Keratinocyte (primary cell): ENCODE data around the gene MLLT1. TPM values are rescaled to one million over a fixed set of nuclear protein-coding genes. Genes with fewer than 3 reads are reported as not detected.

Experiments
- DNase-seq: peaks from one replicate; pipeline ENCODE4 v3.0.0-alpha.2; 2011; ENCODE audit warnings: low read depth, missing footprints, low spot score
- FAIRE-seq: peaks from 2 replicates; lab custom pipeline; 2011; peaks lifted over from hg19 to GRCh38; lab: Jason Lieb, UNC
- H2AFZ ChIP-seq: 2 replicates; pipeline ENCODE4 v1.6.0; 2012; ENCODE audit warnings: low read length, control low read depth, inconsistent platforms; ENCODE audit not compliant: control insufficient read depth
- H3K27ac ChIP-seq: 2 replicates; pipeline ENCODE4 v1.5.1; 2011; ENCODE audit warnings: low read length; ENCODE audit not compliant: control insufficient read depth, insufficient read depth
- H3K27me3 ChIP-seq: 3 replicates; pipeline ENCODE4 v1.6.0; 2011; ENCODE audit warnings: low read length; ENCODE audit not compliant: control insufficient read depth, insufficient read depth; ENCODE audit errors: extremely low read depth
- H3K36me3 ChIP-seq, 2 experiments: 2 replicates in 1 of 2; 3 replicates in 1 of 2; pipeline ENCODE4 v1.5.1; 2011; ENCODE audit warnings: low read length in 2 of 2, mild to moderate bottlenecking in 1 of 2; ENCODE audit not compliant: control insufficient read depth in 2 of 2, insufficient read depth in 2 of 2; ENCODE audit errors: extremely low read depth in 1 of 2
- H3K4me1 ChIP-seq: 3 replicates; pipeline ENCODE4 v1.5.1; 2011; ENCODE audit warnings: low read length; ENCODE audit not compliant: control insufficient read depth, insufficient read depth; ENCODE audit errors: extremely low read depth
- H3K4me2 ChIP-seq: 3 replicates; pipeline ENCODE4 v1.6.0; 2011; ENCODE audit warnings: low read depth, low read length; ENCODE audit not compliant: control insufficient read depth, insufficient read depth; ENCODE audit errors: extremely low read depth
- H3K4me3 ChIP-seq, 3 experiments: fragments of 200-600 bp in 1 of 3; sonication (generic) in 1 of 3; 2 replicates in 2 of 3; 3 replicates in 1 of 3; pipeline ENCODE4 v1.5.1; 2011 to 2016; ENCODE audit warnings: low read length in 3 of 3, mild to moderate bottlenecking in 3 of 3, control low read depth in 2 of 3, inconsistent platforms in 1 of 3, low read depth in 1 of 3, mixed read lengths in 1 of 3, mixed run types in 1 of 3, moderate library complexity in 1 of 3; ENCODE audit not compliant: control insufficient read depth in 2 of 3, insufficient read depth in 2 of 3; ENCODE audit errors: extremely low read depth in 1 of 3
- H3K79me2 ChIP-seq: 2 replicates; pipeline ENCODE4 v1.6.0; 2012; ENCODE audit warnings: low read length; ENCODE audit not compliant: control insufficient read depth, insufficient read depth
- H3K9ac ChIP-seq: 3 replicates; pipeline ENCODE4 v1.6.0; 2011; ENCODE audit warnings: low read length; ENCODE audit not compliant: control insufficient read depth, insufficient read depth; ENCODE audit errors: extremely low read depth
- H3K9me1 ChIP-seq: 3 replicates; pipeline ENCODE4 v1.6.0; 2011; ENCODE audit warnings: low read length; ENCODE audit not compliant: control insufficient read depth, insufficient read depth; ENCODE audit errors: extremely low read depth
- H3K9me3 ChIP-seq: 2 replicates; pipeline ENCODE4 v1.5.1; 2012; ENCODE audit warnings: low read depth, low read length; ENCODE audit not compliant: control insufficient read depth
- H4K20me1 ChIP-seq: 3 replicates; pipeline ENCODE4 v1.6.0; 2011; ENCODE audit warnings: low read length; ENCODE audit not compliant: control insufficient read depth, insufficient read depth; ENCODE audit errors: extremely low read depth
- CTCF ChIP-seq, 3 experiments: IDR thresholded peaks in 1 of 3; conservative IDR thresholded peaks in 1 of 3; optimal IDR thresholded peaks in 1 of 3; 2 replicates in 2 of 3; 3 replicates in 1 of 3; pipeline versions ENCODE3 to v1.5.1; 2011; ENCODE audit warnings: low read length in 3 of 3, mild to moderate bottlenecking in 3 of 3, moderate library complexity in 2 of 3, control low read depth in 1 of 3, inconsistent platforms in 1 of 3; ENCODE audit not compliant: insufficient read depth in 2 of 3; ENCODE audit errors: extremely low read depth in 1 of 3
- EZH2 ChIP-seq: IDR thresholded peaks from one replicate; pipeline ENCODE4 v1.6.1; 2012; ENCODE audit warnings: inconsistent platforms, mild to moderate bottlenecking, low read length, moderate library complexity
- dilution Hi-C: fragments of 300-500 bp; cut with MboI; formaldehyde crosslinking; loops from one replicate; pipeline ENCODE4 v1.7.0; 2020; ENCODE audit warnings: low sequenced_read_pairs; ENCODE audit not compliant: extremely low pct_ligation_motif_present
- polyA plus RNA-seq, 5 experiments: library from polyadenylated mRNA; depleted of rRNA in 3 of 5; stranded (reverse) in 3 of 5; stranded (forward) in 1 of 5; unstranded in 1 of 5; fragments of >200 nt; gene quantifications; 1 replicate in 1 of 5; 2 replicates in 3 of 5; 3 replicates in 1 of 5; pipeline versions ENCODE4 v1.2.1 to v1.2.3, GENCODE V29; 2011 to 2012; ENCODE audit warnings: missing spikeins in 2 of 5, low read depth in 1 of 5, low replicate concordance in 1 of 5

Gene MLLT1
- polyA plus RNA-seq, 1 donor (not counting 4 experiments of a cell fraction or from before 2014, with no cell fraction given): 8.3 TPM

- H3K9me3 ChIP-seq: no peaks in the 10 kb centered on the region
- no peaks in the 10 kb centered on the region for H3K27me3 ChIP-seq
- no peak for FAIRE-seq
- peaks cover 30% of the 10 kb centered on the region for H3K4me1 ChIP-seq
- H3K9ac ChIP-seq: no peak overlapping the region
- dilution Hi-C loops: no loop called here
- H3K4me2 ChIP-seq: no peak overlapping the region
- H3K79me2 ChIP-seq: peaks cover 62% of the 10 kb centered on the region
- no peak overlapping the region for H2AFZ ChIP-seq
- DNase-seq: no peak
- H3K27ac ChIP-seq: no peak overlapping the region
- TF ChIP-seq EZH2 (no peak), CTCF (optimal IDR thresholded peaks at IDR 0.05 in 1 of 3, IDR thresholded peaks at IDR 0.05 in 1 of 3, conservative IDR thresholded peaks at IDR 0.05 in 1 of 3; ENCODE audit: extremely low read depth in 1 of 3, insufficient read depth in 2 of 3, low read length in 3 of 3) (no peak)
- H3K36me3 ChIP-seq: peaks cover 0 to 2% of the 10 kb centered on the region in 2 experiments
- H3K9me1 ChIP-seq: peaks cover 9% of the 10 kb centered on the region
- H4K20me1 ChIP-seq: peaks cover 49% of the 10 kb centered on the region
- no peak overlapping the region for H3K4me3 ChIP-seq
These were observed 38.7 kb downstream of the MLLT1 start for GRCh38 chr19:6241056-6241455.

- dilution Hi-C loops: no loop called here
- Histone ChIP-seq H3K4me1 (peaks cover 30% of the 10 kb centered on the region), H3K9ac (peak overlapping the region; percentile 62), H3K36me3 (peaks cover 0 to 2% of the 10 kb centered on the region in 2 experiments), H3K79me2 (peaks cover 68% of the 10 kb centered on the region), H4K20me1 (peaks cover 54% of the 10 kb centered on the region), H2AFZ (no peak overlapping the region), H3K4me2 (peak overlapping the region; percentile 64), H3K27me3 (no peaks in the 10 kb centered on the region), H3K9me3 (no peaks in the 10 kb centered on the region), H3K4me3 (no peak overlapping the region), H3K9me1 (peaks cover 9% of the 10 kb centered on the region), H3K27ac (peak overlapping the region; percentile 57)
- FAIRE-seq: no peak
- DNase-seq: no peak
- TF ChIP-seq CTCF (optimal IDR thresholded peaks at IDR 0.05 in 1 of 3, IDR thresholded peaks at IDR 0.05 in 1 of 3, conservative IDR thresholded peaks at IDR 0.05 in 1 of 3; ENCODE audit: extremely low read depth in 1 of 3, insufficient read depth in 2 of 3, low read length in 3 of 3): no peak
- TF ChIP-seq EZH2: no peak
These were observed 39.7 kb downstream of the MLLT1 start for GRCh38 chr19:6239871-6240676.
